ENCODE data around the gene CPNE8.

The CPNE8 gene

DNA sequence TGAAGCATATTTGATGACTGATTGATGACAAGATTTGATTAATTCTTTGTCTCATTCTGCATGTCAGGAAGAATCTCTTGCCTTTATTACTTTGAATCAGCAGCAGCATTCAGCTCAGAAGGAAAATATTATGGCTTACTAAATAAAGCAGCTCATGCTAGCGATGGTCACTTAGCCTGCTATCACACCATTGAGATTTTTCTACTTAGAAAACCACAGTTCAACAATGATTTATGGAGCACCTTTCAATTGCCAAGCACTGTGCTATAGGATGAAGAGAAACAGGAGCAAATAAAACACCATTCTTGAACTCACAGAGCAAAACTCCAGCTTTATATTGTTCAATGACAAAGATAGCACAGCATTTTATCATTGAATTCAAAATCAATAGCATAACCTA is 197.7 kb downstream of the CPNE8 start:
- Histone ChIP-seq H3K27me3 (no peaks in the 10 kb centered on the region), H3K4me3 (no peak overlapping the region), H3K4me1 (no peaks in the 10 kb centered on the region), H3K27ac (no peak overlapping the region), H3K9me3 (no peaks in the 10 kb centered on the region), H3K36me3 (no peaks in the 10 kb centered on the region)
- intact Hi-C loops (cut with DNase I; ENCODE audit: low total_unique reads) = no loop called here
- no peak for DNase-seq
- TF ChIP-seq, protein P1, sequence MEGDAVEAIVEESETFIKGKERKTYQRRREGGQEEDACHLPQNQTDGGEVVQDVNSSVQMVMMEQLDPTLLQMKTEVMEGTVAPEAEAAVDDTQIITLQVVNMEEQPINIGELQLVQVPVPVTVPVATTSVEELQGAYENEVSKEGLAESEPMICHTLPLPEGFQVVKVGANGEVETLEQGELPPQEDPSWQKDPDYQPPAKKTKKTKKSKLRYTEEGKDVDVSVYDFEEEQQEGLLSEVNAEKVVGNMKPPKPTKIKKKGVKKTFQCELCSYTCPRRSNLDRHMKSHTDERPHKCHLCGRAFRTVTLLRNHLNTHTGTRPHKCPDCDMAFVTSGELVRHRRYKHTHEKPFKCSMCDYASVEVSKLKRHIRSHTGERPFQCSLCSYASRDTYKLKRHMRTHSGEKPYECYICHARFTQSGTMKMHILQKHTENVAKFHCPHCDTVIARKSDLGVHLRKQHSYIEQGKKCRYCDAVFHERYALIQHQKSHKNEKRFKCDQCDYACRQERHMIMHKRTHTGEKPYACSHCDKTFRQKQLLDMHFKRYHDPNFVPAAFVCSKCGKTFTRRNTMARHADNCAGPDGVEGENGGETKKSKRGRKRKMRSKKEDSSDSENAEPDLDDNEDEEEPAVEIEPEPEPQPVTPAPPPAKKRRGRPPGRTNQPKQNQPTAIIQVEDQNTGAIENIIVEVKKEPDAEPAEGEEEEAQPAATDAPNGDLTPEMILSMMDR (IDR thresholded peaks at IDR 0.05) = no peak

DNA sequence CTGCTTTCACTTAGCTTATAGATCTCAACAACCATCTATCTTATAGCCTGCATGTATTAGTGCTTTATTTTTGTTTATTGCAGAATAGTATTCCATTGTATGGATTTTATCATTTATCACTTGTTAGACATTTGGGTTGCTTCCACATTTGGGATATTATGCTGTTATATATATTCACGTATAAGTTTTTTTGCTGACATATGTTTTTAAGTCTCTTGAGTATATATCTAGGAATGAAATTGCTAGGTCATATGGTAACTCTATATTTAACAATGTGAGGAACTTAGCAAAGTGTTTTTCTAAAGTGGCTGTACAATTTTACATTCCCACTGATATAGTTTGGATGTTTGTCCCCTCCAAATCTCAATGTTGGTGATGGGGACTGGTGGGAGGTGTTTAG is 208.1 kb downstream of the CPNE8 start:
- no peak overlapping the region for H3K27ac ChIP-seq
- intact Hi-C loops (cut with DNase I; ENCODE audit: low total_unique reads) = no loop called here

DNA sequence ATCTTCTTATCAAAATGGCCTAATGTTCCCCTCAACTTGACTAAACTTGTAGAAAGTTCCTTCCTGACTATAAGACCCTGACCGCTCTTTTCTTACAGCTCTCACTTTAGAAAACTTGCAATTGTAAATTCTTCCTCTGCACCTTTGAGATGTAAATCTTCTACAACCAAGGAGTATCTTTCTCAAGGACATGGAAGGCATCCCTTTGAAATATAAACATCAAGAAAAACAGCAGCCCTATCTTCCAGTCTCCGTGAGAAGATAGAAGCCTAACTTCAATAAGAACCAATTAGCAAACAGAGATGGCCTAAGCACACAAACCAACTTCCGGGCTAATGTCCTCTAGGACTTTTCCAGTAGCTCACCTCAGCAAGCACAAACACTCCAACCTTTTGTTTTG is 210.3 kb downstream of the CPNE8 start:
- Histone ChIP-seq H3K4me1 (no peaks in the 10 kb centered on the region), H3K27ac (no peak overlapping the region), H3K36me3 (peaks cover 0 to 8% (median 3%) of the 10 kb centered on the region in 3 donors), H3K9me3 (no peaks in the 10 kb centered on the region), H3K4me3 (no peak overlapping the region), H3K27me3 (no peaks in the 10 kb centered on the region)
- TF ChIP-seq, protein P1 (IDR thresholded peaks at IDR 0.05) = no peak
- intact Hi-C loops (cut with DNase I; ENCODE audit: low total_unique reads) = no loop called here
- DNase-seq = no peak

More for the DNA sequence above, 208.1 kb downstream of the CPNE8 start:
- TF ChIP-seq, protein P1 (IDR thresholded peaks at IDR 0.05) = no peak
- no peaks in the 10 kb centered on the region for H3K4me1 ChIP-seq
- H3K27me3 ChIP-seq = no peaks in the 10 kb centered on the region
- H3K36me3 ChIP-seq = peaks cover 8 to 9% (median 8%) of the 10 kb centered on the region in 3 donors
- DNase-seq = no peak
- no peaks in the 10 kb centered on the region for H3K9me3 ChIP-seq
- no peak overlapping the region for H3K4me3 ChIP-seq

DNA sequence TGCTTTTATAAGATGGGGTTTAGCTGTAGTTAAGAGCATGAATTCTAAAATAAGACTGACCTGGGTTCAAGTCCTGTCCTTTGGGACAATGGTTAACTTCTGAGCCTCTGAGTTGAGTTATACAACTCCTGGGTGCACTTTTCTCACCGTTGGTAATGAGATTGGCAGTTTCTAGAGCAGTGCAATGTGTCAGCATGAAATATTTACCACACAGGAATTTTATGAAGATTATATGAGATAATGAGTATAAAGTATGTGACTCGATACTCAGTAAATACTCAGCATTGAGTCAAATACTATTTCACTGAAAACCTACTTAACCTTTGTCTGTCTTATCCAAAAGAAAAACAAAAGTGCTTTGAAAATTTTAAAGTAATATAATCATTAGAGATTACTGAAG is 214.2 kb downstream of the CPNE8 start:
- no peak for DNase-seq
- peaks cover 6 to 20% (median 18%) of the 10 kb centered on the region in 3 donors for H3K36me3 ChIP-seq
- no peak overlapping the region for H3K27ac ChIP-seq
- H3K4me3 ChIP-seq = no peak overlapping the region
- intact Hi-C loops (cut with DNase I; ENCODE audit: low total_unique reads) = no loop called here
- no peaks in the 10 kb centered on the region for H3K4me1 ChIP-seq
- TF ChIP-seq, protein P1 (IDR thresholded peaks at IDR 0.05) = no peak
- peaks cover 0 to 3% (median 0%) of the 10 kb centered on the region in 3 donors for H3K9me3 ChIP-seq
- H3K27me3 ChIP-seq = no peaks in the 10 kb centered on the region

DNA sequence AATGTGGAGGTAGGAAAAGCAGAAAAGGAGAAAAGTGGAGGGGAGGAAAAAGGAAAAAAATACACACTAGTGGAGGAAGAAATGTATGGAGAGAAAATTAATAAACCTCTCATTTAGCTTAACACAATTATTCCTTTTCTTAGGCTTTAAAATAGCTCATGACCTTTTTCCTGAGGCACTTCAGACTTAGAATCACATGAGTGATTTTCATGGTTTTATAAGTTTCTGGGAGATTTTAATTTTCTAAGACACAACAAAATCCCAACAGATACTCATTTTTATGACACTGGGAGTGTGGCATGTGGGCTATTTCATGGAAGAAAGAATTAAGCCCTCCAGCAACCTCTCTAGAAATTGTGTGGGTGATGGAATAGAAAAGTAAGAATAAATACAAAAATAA is 214.7 kb downstream of the CPNE8 start:
- no peak for DNase-seq
- Histone ChIP-seq H3K36me3 (peaks cover 6 to 20% (median 12%) of the 10 kb centered on the region in 3 donors), H3K4me1 (no peaks in the 10 kb centered on the region), H3K9me3 (peaks cover 0 to 3% (median 0%) of the 10 kb centered on the region in 3 donors), H3K27me3 (no peaks in the 10 kb centered on the region), H3K4me3 (no peak overlapping the region), H3K27ac (no peak overlapping the region)
- TF ChIP-seq, protein P1 (IDR thresholded peaks at IDR 0.05) = no peak
- intact Hi-C loops (cut with DNase I; ENCODE audit: low total_unique reads) = no loop called here

DNA sequence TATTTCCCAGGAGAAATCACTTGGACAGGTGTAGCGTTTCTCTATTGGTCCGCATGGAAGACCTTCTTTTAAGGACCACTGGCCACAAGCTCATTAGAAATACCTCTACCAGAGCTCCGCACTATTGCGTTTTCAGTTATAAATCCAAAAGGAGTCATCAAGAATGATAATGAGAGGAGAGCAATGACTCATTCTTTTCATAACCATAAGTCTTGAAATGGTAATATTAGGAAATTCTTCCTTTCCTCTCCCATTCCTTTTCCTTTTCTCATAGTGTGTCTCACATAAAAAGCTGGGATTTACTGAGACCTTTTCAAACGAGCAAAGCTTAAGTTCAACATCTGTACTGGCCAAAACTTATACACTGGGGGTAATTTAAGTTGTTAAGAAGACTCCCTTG is 215.7 kb downstream of the CPNE8 start:
- Histone ChIP-seq H3K27me3 (no peaks in the 10 kb centered on the region), H3K4me3 (no peak overlapping the region), H3K4me1 (no peaks in the 10 kb centered on the region), H3K27ac (no peak overlapping the region), H3K36me3 (peaks cover 9 to 25% (median 15%) of the 10 kb centered on the region in 3 donors), H3K9me3 (peaks cover 0 to 3% (median 0%) of the 10 kb centered on the region in 3 donors)
- TF ChIP-seq, protein P1 (IDR thresholded peaks at IDR 0.05) = no peak
- no peak for DNase-seq
- intact Hi-C loops (cut with DNase I; ENCODE audit: low total_unique reads) = no loop called here

All from tibial artery (tissue), 4 donors.